ENCODE results near the gene YPEL3.

YPEL3 gene

DNA sequence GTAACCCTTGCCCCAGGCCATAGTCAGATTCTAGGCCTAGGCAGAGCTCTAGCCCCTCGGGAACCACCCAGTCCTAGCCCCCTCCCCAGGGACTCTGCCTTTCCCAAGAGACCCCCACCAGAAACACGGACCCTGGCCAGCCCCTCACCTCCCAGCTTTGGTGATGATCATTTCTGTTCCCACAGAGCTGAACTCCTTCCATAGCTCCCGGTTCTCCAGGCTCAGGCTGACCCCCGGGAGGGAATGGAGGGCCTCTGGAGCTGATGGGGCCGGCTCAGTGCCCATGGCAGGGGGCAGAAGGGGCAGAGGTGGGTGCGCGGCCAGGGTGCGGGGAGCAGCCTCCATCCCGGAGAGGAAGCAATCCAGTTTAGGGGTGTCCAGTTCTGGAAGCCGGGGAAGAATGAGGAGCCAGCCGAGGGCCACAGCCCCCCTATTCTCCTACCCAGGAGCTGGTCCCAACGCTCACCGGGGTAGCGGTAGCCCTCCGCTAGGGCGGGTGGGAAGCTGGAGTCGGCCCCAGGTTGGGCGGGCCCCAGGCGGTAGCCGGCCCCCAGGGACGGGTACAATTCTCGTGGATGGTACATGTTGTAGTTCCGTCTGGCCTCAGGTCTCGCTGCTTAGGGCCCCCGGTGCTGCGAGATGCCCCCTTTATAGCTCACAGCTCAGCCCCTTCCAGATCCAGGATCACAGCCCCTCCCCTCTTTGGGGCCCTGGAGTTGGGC lies 5.2 kb downstream of the YPEL3 start:
- no peak for DNase-seq (ENCODE audit: low read depth)

DNA sequence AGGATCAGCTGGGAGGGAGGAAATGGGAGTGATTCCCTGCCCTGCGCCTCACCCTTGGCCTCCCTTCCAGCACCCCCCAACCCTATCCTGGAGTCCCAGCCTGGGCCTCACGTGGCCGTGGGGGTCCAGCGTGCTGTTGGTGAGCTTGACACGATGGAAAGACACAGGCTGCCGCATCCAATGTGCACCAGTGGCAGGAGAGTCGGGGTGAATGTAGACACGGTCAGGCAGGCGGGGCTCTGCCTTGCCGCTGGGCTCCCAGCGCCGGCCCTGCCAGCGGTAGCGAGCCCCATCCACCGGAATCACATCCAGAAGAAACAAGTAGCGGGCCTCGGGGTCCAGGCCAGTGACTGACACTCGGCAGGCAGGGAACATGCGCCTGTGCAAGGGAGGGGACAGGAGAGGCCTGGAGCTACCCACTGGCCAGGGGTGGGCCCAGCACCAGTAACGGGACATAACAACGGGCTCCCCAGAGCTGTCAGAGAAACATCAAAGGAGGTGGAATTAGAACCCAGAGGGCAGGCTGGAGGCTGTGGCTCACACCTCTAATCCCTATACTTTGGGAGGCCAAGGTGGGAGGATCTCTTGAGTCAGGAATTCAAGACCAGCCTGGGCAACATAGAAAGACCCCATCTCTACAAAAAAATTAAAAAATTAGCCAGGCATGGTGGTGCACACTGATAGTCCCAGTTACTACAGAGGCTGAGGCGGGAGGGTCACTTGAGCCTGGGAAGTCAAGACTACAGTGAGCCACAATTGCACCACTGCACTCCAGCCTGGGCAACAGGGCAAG lies 7.0 kb downstream of the YPEL3 start:
- DNase-seq (ENCODE audit: low read depth), result no peak

DNA sequence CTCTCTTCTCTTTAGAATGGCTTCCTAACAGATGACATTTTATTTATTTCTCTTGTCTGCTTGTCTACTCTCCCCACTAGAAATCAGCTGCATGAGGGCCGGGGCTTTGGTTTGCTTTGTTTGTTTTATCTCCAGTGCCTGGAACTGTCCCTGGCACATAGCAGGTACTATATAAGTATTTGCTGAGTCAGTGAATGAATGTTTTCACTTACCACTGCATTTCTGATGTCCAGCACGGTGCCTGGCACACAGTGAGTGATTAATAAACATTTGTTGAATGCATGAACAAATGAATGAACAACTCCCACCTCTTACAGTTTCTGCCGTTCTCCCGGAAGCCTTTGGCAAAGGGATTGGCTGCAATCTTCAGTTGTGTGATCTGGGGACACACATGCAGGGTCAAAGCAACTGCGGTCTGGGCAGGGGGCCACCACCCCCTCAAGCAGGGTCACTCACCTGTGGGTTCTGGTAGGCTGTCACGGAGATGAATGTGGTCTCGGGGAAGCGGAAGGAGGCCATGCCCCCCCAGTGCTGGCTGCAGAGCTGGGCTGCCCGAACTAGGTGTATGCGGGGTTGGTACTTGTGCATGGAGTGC lies 7.7 kb downstream of the YPEL3 start:
- DNase-seq (ENCODE audit: low read depth), result no peak

DNA sequence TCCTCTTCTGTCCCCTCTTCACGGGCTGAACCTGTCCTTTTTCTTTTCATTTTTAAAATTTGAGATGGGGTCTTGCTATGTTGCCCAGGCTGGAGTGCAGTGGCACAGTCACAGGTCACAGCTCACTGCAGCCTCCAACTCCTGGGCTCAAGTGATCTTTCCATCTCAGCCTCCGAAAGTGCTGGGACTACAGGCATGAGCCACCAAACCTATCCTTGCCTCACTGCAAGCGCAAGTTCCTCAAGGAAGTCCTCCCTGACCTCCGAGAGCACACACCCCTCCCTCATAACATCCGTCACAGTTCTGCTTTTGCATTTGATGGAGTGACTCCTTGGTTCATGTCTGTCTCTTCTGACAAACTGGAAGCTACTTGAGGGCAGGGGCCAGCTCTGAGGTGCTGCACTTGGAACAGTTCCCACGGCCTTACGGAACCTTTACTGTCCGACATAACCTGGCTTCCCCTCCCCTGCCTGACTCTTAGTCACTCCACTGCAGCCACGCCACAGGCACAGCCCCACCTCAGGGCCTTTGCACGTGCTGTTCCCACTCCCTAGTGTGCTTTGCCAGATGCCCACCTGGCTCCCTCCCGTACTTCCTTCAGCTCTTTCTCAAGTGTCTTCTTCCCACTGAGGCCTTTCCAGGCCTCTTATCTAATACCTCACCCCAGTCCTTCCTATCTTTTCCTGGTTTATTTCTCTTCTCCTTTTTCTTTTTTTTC lies 8.7 kb downstream of the YPEL3 start:
- no peak for DNase-seq (ENCODE audit: low read depth)

DNA sequence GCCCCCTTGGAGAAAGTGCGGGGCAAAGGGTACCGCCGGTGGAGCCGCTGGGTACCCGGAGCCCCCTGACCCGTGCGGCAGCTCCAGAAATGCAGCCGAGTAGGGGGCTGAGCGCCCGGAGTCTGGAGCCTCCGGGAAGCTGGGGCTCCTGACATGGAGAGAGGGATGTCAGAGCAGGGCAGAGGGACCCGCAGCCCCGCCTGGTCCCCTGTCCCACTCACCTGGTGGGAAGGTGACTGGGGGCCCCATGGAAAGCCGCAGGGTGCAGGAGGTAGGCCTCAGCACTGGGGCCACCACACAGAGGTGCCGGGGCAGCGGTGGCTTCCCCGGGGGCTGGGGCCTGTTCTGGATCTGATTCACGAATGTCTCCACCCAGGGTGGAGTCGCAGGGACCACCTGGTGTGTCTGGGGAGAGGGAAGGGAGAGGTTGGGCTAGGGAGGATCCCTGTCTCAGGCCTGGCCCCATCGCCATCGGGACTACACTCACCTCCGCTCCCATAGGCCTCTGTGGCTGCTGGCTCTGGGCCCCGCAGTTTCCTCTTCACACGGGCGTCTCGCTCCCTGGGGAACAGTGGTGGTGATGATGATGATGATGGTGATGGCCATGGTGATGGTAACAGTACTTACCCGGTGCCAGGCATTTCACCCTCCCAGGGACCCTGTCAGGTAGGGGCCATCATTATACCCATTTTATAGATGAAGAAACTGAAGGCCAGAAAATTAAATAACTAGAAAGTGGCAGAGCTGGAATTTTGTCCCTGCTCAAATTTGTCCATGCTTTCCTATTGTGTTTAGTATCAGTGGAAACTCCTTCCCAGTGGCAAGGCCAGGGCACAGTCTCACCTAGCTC lies 9.5 kb downstream of the YPEL3 start:
- no peak for DNase-seq (ENCODE audit: low read depth)

DNA sequence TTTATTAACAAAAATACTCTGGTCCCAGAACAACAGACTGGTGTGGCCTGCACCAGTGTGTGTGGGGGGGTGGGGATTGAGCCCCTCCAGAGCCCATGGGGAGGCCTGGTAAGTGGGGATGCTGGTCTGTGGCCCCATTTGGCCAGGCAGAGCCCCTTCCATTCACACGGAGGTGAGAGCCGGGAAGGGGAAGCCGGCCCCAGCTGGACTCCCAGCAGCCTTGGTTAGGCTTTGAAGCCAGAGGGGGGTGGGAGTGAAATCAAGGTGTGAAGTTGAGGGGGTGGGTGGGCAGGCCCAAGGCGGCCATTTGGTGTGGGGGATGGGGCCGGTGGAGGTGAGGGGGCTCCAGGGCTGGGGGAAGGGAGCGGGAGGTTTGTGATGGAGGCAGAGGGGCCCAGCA lies 10.2 kb downstream of the YPEL3 start:
- DNase-seq (ENCODE audit: low read depth), result no peak

DNA sequence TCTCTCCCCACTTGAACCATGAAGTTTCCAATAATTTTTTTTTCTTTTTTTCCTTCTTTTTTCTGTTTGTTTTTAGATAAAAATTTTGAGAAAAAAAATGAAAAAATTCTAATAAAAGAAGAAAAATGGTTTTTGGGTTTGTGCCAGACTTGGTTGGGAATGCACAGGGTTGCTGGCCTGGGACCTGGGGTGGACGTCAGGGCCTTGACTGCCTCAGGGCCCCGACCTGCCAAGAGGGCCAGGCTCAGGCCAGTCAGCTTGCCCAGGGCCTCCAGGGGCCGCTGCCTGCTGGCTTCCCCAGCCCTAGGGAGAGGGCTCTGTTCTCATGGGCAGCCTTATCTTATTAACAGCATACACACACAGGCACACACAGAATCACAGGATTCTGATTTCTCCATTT lies 10.8 kb downstream of the YPEL3 start:
- DNase-seq (ENCODE audit: low read depth), result no peak

DNA sequence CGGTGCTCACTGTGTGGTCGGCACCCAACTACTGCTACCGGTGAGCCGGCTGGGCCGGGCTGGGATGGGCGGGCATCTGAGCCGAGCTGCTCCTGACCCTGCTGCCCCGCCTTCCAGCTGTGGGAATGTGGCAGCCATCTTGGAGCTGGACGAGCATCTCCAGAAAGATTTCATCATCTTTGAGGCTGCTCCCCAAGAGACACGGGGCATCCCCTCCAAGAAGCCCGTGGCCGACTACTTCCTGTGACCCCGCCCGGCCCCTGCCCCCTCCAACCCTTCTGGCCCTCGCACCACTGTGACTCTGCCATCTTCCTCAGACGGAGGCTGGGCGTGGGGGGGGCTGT lies 11.2 kb downstream of the YPEL3 start:
- peak; percentile 50 for DNase-seq (ENCODE audit: low read depth)

DNA sequence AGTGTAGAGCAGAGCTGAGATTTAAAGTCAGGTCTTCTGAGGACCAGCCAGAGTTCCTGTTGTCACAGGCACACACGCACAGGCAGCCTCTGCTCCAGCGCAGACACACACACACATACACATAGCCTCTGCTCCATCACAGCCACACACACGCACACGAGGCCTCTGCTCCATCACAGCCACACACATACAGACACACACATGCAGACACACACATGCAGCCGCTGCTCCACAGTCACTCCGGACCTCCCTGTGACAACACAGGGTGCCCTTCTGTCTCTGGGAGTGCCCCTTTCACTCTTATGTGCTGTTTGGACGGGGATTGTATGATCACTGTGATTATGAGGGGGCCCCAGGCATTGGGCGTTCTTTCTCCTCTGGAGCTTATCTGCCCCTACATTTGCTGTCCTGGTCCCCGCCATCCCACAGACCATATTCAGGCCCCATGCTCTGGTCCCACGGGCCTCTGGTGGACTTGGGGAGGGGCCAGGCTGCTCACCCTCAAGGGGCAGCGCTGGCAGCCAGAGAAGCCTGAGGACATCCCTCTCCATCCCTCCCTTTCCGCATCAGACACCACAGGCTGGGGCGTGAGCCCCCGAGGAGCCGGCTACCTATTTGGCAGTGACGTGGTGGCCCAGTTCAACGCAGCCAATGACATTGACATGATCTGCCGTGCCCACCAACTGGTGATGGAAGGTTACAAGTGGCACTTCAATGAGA lies 11.8 kb downstream of the YPEL3 start:
- DNase-seq (ENCODE audit: low read depth), result no peak

DNA sequence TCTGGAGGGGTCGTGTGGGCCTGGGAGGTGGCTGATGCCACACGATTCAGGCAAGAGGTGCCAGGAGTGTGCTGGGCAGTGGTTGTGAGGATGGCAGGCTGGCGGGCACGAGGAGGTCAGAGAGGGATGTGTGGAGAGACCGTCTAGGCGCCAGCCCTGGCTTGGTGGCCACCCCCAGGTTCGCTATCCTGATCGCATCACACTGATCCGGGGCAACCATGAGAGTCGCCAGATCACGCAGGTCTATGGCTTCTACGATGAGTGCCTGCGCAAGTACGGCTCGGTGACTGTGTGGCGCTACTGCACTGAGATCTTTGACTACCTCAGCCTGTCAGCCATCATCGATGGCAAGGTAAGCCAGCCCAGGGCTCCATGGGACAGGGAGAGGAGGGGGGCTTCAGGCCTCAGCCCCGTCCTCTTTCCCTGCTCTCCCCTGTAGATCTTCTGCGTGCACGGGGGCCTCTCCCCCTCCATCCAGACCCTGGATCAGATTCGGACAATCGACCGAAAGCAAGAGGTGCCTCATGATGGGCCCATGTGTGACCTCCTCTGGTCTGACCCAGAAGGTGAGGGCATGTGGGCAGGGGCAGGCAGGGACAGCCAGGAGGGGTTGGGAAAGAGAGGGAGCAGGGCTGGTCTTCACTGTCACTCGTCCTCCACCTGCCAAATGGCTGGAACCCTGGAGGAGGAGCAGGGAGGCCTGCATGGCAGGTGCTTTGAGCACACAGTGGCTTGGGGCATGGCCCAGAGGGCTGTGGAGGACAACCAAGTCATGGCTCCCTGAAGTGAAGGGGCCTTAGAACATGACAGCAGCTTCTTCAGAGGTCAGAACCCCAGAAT lies 12.6 kb downstream of the YPEL3 start:
- DNase-seq (ENCODE audit: low read depth), result no peak

DNA sequence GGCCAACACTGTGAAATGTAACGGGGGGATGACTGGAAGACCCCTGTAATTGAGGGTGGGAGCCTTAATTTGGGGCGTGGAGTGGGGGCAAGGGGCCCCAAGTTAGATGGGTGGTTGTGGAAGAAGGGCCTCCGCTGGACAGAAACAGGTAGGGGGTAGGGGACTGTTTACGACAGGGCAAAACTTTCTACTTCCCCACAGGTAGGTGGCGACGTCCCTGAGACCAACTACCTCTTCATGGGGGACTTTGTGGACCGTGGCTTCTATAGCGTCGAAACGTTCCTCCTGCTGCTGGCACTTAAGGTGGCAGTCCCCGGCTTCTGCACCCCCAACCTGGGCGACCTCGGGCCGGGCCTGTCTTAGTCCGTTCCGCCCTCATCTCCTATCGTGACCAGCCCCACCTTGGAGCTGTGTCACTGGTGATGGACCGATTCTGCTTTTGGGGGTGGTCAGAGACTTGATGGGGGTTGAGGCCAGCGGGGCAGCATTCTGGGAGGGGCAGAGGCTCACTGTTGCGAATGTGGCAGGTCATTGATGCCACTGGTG lies 13.4 kb downstream of the YPEL3 start:
- DNase-seq (ENCODE audit: low read depth), result no peak

DNA sequence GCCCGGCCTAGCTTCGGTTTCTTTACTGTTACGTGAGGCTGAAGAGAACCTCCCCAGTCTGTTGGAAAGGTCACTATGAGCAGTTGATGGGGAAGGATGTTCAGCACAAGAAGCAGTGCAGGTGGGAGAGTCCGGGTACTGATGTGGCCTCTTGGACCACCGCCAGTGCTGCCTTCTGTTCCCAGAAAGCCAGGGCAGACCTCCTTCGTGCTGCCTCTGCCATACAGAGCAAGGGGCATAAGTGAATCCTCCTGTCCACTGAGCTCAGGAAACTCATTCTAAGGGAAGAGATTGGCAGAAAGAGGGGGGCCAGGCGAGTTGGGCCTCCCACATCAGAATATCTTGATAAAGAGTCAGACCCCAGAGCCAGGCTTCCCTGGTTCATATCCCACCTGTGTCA lies 16.5 kb downstream of the YPEL3 start:
- no peak for DNase-seq (ENCODE audit: low read depth)

DNA sequence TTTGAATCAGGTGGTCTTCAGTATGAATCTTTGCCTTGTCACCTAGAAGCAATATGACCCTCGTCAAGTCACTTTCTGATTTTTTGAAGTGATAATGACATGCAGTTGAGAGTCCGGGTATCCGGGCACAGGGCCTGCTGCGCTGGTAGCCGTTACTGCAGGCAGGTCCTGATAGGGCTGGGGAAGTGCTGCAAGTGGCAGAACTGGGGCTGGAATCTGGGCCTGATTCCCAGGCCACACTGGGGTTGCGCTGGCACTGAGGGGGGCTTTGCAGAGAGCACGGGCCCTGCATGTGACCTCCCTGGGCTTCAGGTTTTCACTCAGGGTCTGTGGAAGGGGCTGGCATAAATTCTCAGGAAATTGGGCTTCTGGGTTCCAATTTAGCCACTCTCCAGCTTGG lies 17.3 kb downstream of the YPEL3 start:
- no peak for DNase-seq (ENCODE audit: low read depth)

DNA sequence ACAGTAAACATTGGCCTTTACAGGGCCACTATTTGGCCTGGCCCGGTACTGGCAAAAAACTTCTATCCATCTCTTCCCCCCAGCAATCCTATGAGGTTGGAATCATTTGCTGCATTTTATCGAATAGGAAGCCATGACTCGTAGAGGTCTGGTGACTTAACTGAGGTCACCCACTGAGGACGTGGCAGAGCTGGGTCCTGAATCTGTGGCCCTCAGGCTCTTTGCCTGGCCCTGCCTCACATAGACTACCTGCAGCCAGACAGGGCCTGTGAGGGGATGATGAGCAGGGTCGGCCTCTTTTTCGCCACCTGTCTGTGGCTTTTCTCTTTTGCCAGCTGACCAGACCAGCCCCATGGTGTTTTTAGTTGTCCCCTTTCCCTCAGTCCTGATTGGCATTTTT lies 18.4 kb downstream of the YPEL3 start:
- DNase-seq (ENCODE audit: low read depth), result no peak

DNA sequence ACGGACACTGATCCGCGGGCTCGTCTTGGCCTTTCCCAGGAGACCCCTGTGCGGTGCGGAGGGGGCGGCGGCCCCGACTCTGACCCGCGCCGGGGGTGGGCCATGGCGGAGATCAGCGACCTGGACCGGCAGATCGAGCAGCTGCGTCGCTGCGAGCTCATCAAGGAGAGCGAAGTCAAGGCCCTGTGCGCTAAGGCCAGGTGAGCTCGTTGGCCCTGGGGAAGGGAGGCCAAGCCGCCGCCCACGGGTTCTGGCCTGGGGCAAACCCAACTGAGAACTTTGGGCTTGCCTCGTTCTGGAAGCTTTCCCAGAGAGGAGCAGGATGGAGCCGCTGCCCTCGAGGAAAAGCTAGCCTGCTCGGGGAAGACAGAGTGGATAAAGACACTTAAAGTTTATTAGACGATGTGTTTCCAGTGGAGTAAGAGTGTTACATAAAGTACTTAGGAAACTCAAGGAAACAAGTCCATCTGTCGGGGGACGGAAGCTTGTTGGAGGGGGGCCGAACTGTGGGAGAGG lies 19.7 kb downstream of the YPEL3 start:
- DNase-seq (ENCODE audit: low read depth), result no peak

DNA sequence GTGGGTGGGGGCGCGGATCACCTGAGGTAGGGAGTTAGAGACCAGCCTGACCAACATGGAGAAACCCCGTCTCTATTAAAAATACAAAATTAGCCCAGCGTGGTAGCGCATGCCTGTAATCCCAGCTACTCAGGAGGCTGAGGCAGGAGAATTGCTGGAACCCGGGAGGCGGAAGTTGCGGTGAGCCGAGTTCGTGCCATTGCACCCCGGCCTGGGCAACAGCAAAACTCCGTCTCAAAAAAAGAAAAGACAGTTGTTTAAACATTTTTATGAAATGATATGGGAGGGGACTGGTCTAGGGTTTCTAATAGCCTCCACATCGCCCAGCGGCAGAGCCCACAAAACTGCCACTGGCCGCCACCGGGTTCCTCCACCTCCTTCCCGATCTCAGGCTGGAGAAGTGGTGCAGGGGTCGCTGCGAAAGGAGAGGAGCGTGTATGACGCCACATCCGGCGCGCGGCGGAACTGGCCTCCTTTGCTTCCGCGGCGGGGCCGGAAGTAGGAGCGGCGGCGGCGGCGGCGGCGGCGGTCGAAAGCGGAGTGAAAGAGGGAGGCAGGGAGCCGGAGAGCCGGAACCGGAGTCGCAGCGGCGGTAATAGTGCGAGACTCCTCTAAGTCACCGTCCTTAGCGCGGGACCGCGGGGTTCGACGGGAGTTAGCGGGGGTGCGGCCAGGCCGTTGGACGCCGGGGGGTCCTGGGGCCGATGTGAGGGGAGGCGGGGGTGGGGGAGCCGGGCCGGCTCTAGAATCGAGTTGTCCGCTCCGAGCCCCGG lies 20.3 kb downstream of the YPEL3 start, which contains the start of gene PPP4C:
PPP4C (plus strand) TSS at position 492 of the 773 bp plus-strand sequence. CDS start 384 bp downstream, outside the sequence.
- peak; percentile 79 for DNase-seq (ENCODE audit: low read depth)

DNA sequence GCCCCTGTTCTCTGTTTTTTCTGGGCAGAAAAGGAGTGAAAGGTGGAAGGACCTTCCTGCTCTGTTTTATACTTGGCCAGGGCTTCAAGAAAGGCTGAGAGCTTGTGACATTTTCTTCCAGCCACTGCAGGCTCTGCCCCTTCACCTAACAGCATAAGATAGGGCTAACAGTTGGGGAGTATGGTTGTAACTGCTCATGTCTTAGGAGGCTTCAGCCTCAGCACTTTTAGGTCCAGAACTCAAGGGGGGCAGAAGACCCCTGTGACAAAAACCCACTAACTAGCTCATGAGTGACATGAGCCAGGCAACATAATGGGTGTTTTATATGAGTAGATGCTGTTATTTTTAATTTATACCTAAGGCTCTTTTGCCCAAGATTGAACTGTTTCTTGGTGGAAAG lies 25.5 kb downstream of the YPEL3 start:
- no peak for DNase-seq (ENCODE audit: low read depth)

DNA sequence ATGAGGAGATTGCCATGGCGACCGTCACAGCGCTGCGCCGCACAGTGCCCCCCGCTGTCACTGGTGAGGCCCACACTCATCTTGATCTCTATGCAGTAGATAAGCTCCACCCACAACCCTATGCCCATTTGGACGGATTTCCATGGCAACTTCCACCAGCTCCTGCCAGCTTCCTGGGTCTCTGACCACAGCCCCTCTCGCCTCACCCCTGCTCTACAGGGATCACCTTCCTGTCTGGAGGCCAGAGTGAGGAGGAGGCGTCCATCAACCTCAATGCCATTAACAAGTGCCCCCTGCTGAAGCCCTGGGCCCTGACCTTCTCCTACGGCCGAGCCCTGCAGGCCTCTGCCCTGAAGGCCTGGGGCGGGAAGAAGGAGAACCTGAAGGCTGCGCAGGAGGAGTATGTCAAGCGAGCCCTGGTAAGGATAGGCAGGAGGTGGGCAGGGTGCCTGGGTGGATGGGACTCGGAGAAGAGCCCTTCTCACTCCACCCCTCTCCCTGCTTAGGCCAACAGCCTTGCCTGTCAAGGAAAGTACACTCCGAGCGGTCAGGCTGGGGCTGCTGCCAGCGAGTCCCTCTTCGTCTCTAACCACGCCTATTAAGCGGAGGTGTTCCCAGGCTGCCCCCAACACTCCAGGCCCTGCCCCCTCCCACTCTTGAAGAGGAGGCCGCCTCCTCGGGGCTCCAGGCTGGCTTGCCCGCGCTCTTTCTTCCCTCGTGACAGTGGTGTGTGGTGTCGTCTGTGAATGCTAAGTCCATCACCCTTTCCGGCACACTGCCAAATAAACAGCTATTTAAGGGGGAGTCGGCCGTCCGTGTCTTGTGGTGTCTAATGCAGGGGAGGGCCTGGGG lies 26.2 kb downstream of the YPEL3 start:
- no peak for DNase-seq (ENCODE audit: low read depth)

Measured in stromal cell of bone marrow (primary cell).